PC-3 (cell line): Measurements from ENCODE around the gene VILL. TPM values are rescaled to one million over a fixed set of nuclear protein-coding genes. Genes with fewer than 3 reads are reported as not detected.

Experiments
- ATAC-seq: fragments of 200-7000 bp; cut with Tn5 transposase; 2 replicates; pipeline ENCODE4 v1.9.1; 2020; ENCODE audit warnings: mild to moderate bottlenecking, moderate library complexity
- BruUV-seq: library from RNA; stranded (reverse); fragments of 400-500 nt; replicated peaks from 2 replicates; lab custom pipeline; 2021; lab: Mats Ljungman, UMichigan
- CTCF ChIA-PET: fragments of 300-600 bp; sonication (Branson Sonifier 250); formaldehyde crosslinking; loops from one replicate; lab custom pipeline; 2022; ENCODE audit warnings: antibody characterized with exemption; lab: Charles Lee
- POLR2A ChIA-PET: fragments of 300-600 bp; sonication (Branson Sonifier 250); formaldehyde crosslinking; loops from one replicate; lab custom pipeline; 2022; ENCODE audit warnings: antibody characterized with exemption; ENCODE audit not compliant: unreplicated experiment; lab: Charles Lee
- DNase-seq: peaks from one replicate; pipeline ENCODE4 v3.0.0-alpha.2; 2015
- H2AFZ ChIP-seq: fragments of 300-600 bp; sonication (generic); 2 replicates; pipeline ENCODE4 v1.6.0; 2016; ENCODE audit warnings: antibody characterized with exemption, low read length
- H3F3A ChIP-seq: fragments of 300-600 bp; sonication (generic); one replicate; pipeline ENCODE4 v1.6.0; 2017; ENCODE audit warnings: antibody characterized with exemption, low read length, control low read depth, mild to moderate bottlenecking; ENCODE audit not compliant: unreplicated experiment
- H3K27ac ChIP-seq: fragments of 300-600 bp; sonication (generic); 2 replicates; pipeline ENCODE4 v1.5.1; 2016; ENCODE audit warnings: mild to moderate bottlenecking, low read length
- H3K27me3 ChIP-seq: fragments of 300-600 bp; sonication (generic); 2 replicates; pipeline ENCODE4 v1.6.1; 2016; ENCODE audit warnings: low read length, mixed read lengths
- H3K36me3 ChIP-seq: fragments of 300-600 bp; sonication (generic); 2 replicates; pipeline ENCODE4 v1.6.1; 2016; ENCODE audit warnings: low read depth, mixed run types, low read length, mixed read lengths
- H3K4me1 ChIP-seq: fragments of 300-600 bp; sonication (generic); 2 replicates; pipeline ENCODE4 v1.5.1; 2016; ENCODE audit warnings: low read length; ENCODE audit not compliant: insufficient read depth
- H3K4me2 ChIP-seq: fragments of 300-600 bp; sonication (generic); 2 replicates; pipeline ENCODE4 v1.6.0; 2016; ENCODE audit warnings: low read length
- H3K4me3 ChIP-seq: fragments of 300-600 bp; sonication (generic); 2 replicates; pipeline ENCODE4 v1.5.1; 2016; ENCODE audit warnings: mild to moderate bottlenecking, low read length, mixed read lengths
- H3K79me2 ChIP-seq: fragments of 300-600 bp; sonication (generic); 2 replicates; pipeline ENCODE4 v1.6.1; 2017; ENCODE audit warnings: low read length, mixed read lengths
- H3K9ac ChIP-seq: fragments of 300-600 bp; sonication (generic); 2 replicates; pipeline ENCODE4 v1.6.0; 2016; ENCODE audit warnings: mild to moderate bottlenecking, low read length
- H3K9me2 ChIP-seq: fragments of 300-600 bp; sonication (generic); replicated peaks from 2 replicates; pipeline ENCODE4 v1.6.1; 2016; ENCODE audit warnings: mixed run types, low read length, mixed read lengths
- H3K9me3 ChIP-seq: fragments of 300-600 bp; sonication (generic); 2 replicates; pipeline ENCODE4 v1.6.1; 2016; ENCODE audit warnings: low read length, mixed read lengths
- H4K20me1 ChIP-seq: fragments of 300-600 bp; sonication (generic); 2 replicates; pipeline ENCODE4 v1.6.1; 2016; ENCODE audit warnings: low read length, mixed read lengths
- EZH2 ChIP-seq: fragments of 300-600 bp; sonication (generic); IDR thresholded peaks from one replicate; pipeline ENCODE4 v1.6.1; 2017; ENCODE audit warnings: antibody characterized with exemption, mild to moderate bottlenecking, low read length; ENCODE audit not compliant: unreplicated experiment
- EZH2phosphoT487 ChIP-seq: fragments of 300-600 bp; sonication (generic); IDR thresholded peaks from 2 replicates; pipeline ENCODE4 v1.6.1; 2018; ENCODE audit warnings: mild to moderate bottlenecking, antibody characterized with exemption, low read length, borderline replicate concordance
- intact Hi-C: fragments of 100-400 bp; cut with micrococcal nuclease; formaldehyde crosslinking; loops from 2 replicates; pipeline ENCODE4 v1.9.0; 2023
- total RNA-seq: library from RNA; depleted of rRNA; stranded (reverse); fragments of >200 nt; gene quantifications from 2 replicates; pipeline ENCODE4 v1.2.3, GENCODE V29; 2014
- TF ChIP-seq, protein P1 (sequence below): fragments of 300-600 bp; sonication (generic); conservative IDR thresholded peaks from 2 replicates; pipeline ENCODE4 v1.5.1; 2017; ENCODE audit warnings: antibody characterized with exemption, low read depth, mild to moderate bottlenecking, low read length

Gene VILL
- total RNA-seq, 1 experiment from 2014 or later = 0.44 TPM

DNA sequence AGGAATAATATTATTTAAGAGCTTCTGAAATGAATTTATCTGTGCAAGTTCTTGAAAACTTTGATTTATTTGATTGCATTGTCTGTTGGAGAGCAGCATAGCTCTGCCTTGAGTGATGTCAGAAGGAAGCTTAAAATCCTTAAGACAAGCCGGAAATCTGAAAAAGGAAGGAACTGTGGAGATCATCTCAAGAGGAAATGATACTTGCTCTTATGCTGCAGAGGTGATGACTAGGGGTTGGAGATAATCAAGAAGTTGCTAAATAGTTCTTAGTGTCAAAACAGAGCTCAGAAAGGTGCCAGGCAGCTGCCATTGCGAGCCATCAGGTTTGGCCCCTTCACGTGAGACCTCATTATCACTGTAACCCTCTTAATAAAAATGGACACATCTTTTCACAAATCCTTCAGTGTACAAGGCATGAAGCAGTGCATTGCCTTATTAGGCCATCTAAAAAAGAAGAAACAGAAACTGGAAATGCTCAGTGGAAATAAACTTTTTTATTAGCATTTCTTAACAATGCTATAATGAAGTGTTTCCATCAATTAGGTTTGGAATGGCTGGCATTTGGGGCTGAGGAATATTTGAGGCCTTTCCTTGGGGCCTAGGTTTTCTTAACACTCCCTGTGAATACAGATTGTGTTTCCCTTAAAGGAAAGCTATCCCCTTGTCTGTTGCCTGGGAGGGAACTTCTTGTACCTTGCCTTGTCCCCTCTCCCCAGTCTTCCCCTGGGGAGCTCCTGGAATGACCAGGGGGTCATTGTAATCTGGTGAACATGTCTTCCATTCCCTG, 34.5 kb upstream of the VILL start:
- Histone ChIP-seq H2AFZ (no peak overlapping the region), H3K4me1 (no peaks in the 10 kb centered on the region), H4K20me1 (no peaks in the 10 kb centered on the region), H3K4me2 (no peak overlapping the region), H3K4me3 (no peak overlapping the region), H3K27ac (no peak overlapping the region), H3F3A (no peaks in the 10 kb centered on the region), H3K9me3 (no peaks in the 10 kb centered on the region), H3K36me3 (no peaks in the 10 kb centered on the region), H3K27me3 (no peaks in the 10 kb centered on the region), H3K9me2 (no peaks in the 10 kb centered on the region), H3K9ac (no peak overlapping the region), H3K79me2 (no peaks in the 10 kb centered on the region)
- intact Hi-C loops = no loop called here
- ATAC-seq (no peak), DNase-seq (no peak)
- ChIA-PET POLR2A (interaction anchor here (0.5 kb wide), 1 partner anchor 492 kb away, joined by 11 read pairs; no protein-coding TSS in a partner anchor), CTCF (no interaction called here)
- no peak for TF ChIP-seq EZH2
- TF ChIP-seq, protein P1, sequence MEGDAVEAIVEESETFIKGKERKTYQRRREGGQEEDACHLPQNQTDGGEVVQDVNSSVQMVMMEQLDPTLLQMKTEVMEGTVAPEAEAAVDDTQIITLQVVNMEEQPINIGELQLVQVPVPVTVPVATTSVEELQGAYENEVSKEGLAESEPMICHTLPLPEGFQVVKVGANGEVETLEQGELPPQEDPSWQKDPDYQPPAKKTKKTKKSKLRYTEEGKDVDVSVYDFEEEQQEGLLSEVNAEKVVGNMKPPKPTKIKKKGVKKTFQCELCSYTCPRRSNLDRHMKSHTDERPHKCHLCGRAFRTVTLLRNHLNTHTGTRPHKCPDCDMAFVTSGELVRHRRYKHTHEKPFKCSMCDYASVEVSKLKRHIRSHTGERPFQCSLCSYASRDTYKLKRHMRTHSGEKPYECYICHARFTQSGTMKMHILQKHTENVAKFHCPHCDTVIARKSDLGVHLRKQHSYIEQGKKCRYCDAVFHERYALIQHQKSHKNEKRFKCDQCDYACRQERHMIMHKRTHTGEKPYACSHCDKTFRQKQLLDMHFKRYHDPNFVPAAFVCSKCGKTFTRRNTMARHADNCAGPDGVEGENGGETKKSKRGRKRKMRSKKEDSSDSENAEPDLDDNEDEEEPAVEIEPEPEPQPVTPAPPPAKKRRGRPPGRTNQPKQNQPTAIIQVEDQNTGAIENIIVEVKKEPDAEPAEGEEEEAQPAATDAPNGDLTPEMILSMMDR = no peak
- no peak for TF ChIP-seq EZH2phosphoT487
- no TSS peak for BruUV-seq

DNA sequence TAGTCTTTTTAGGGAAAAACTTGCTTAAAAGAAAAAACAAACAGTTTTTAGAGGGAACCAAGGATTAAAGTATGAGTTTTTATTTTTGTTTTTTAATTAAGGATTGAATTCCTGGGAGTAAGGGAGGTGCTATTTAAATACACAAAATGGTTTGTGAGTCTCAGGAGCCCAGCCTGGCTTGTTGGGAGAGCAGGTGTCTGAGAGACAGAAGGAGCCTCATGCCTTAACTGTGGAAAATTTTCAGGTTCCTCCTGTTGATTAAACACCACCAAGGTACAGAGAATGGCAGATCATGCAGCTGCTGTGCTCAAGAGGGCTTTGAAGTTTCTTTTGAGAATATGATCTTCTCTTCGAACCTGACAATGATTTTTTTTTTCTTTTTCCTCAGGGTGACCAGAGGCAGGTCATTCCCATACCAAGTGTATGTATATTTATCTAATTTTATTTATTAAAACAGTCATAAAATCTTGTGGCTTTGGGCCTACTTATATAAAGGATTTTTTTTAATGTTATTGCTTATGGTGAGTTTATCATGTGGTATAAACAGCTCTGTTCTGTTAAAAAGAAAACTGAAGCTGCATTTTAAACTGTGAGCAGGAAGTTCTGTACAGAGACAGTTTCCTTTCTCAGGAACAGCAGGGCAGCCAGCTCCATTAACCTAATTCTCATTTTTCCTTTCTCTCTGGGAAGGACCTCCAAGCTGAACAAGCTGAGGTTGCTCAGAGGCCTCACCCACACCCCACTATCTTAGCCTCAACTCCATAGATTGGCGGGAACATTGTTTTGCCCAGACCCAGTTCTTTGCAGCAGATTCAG, 33.7 kb upstream of the VILL start:
- no peak overlapping the region for H3K9ac ChIP-seq
- no peaks in the 10 kb centered on the region for H3K9me3 ChIP-seq
- no peaks in the 10 kb centered on the region for H3K9me2 ChIP-seq
- POLR2A ChIA-PET = no interaction called here
- H3K4me3 ChIP-seq = no peak overlapping the region
- H3K79me2 ChIP-seq = no peaks in the 10 kb centered on the region
- H3K27me3 ChIP-seq = no peaks in the 10 kb centered on the region
- CTCF ChIA-PET = no interaction called here
- BruUV-seq = no TSS peak
- TF ChIP-seq EZH2 (no peak), EZH2phosphoT487 (no peak)
- TF ChIP-seq, protein P1 = no peak
- H3K4me2 ChIP-seq = no peak overlapping the region
- H3F3A ChIP-seq = no peaks in the 10 kb centered on the region
- H2AFZ ChIP-seq = no peak overlapping the region
- intact Hi-C loops = no loop called here
- DNase-seq (no peak), ATAC-seq (no peak)
- no peak overlapping the region for H3K27ac ChIP-seq
- H3K4me1 ChIP-seq = no peaks in the 10 kb centered on the region
- no peaks in the 10 kb centered on the region for H4K20me1 ChIP-seq
- H3K36me3 ChIP-seq = no peaks in the 10 kb centered on the region

DNA sequence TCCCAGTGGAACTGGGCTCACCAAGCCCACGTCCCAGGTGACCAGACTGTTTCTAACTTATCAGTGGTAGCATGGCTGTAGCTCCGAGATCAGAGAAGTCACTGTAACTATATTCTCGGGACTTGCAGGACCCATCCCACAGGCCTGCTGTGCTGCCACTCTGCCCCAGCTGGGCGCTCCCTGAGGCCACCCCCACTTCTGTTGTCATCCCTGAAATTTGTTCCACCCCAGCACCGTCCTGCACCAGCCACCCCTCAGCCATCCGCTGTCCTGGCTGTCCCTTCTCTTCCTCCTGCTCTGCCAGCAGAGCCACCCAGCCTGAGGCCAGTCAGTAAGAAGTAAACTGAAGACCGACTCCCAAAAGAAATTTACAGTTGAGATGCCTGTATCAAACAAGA, 33.0 kb upstream of the VILL start:
- ATAC-seq (no peak), DNase-seq (no peak)
- H3K79me2 ChIP-seq = no peaks in the 10 kb centered on the region
- H4K20me1 ChIP-seq = no peaks in the 10 kb centered on the region
- no peaks in the 10 kb centered on the region for H3K36me3 ChIP-seq
- no peaks in the 10 kb centered on the region for H3K9me3 ChIP-seq
- H3K4me1 ChIP-seq = no peaks in the 10 kb centered on the region
- no peak overlapping the region for H3K4me2 ChIP-seq
- H3K9me2 ChIP-seq = no peaks in the 10 kb centered on the region
- ChIA-PET CTCF (no interaction called here), POLR2A (no interaction called here)
- H3K27ac ChIP-seq = no peak overlapping the region
- intact Hi-C loops = no loop called here
- no peak for TF ChIP-seq EZH2
- TF ChIP-seq, protein P1 = no peak
- TF ChIP-seq EZH2phosphoT487 = no peak
- no peak overlapping the region for H3K4me3 ChIP-seq
- H3K9ac ChIP-seq = no peak overlapping the region
- no TSS peak for BruUV-seq
- H3K27me3 ChIP-seq = no peaks in the 10 kb centered on the region
- no peak overlapping the region for H2AFZ ChIP-seq
- no peaks in the 10 kb centered on the region for H3F3A ChIP-seq
